Hepatocyte (in vitro differentiated cells): Measurements from ENCODE around the gene KCNB1.

ENCODE experiments used
- CTCF ChIP-seq: fragments of 200-600 bp; sonication (generic); IDR thresholded peaks from 2 replicates; pipeline ENCODE4 v1.5.1; 2016; ENCODE audit warnings: antibody characterized with exemption, mild to moderate bottlenecking; ENCODE audit not compliant: poor library complexity
- EZH2 ChIP-seq: fragments of 200-600 bp; sonication (generic); IDR thresholded peaks from 2 replicates; pipeline ENCODE4 v1.6.1; 2016; ENCODE audit warnings: antibody characterized with exemption, mild to moderate bottlenecking, borderline replicate concordance

GRCh38 chr20:49337357-49337756 is 145.1 kb downstream of the KCNB1 start:
- TF ChIP-seq CTCF (no peak), EZH2 (no peak)
